ENCODE measurements around the gene SLC35B3.
"Not testable (repeated sequence)": the region's sequence is repeated elsewhere in the genome, so short reads cannot be mapped to it uniquely, and the experiment has no call there.

The SLC35B3 gene

DNA sequence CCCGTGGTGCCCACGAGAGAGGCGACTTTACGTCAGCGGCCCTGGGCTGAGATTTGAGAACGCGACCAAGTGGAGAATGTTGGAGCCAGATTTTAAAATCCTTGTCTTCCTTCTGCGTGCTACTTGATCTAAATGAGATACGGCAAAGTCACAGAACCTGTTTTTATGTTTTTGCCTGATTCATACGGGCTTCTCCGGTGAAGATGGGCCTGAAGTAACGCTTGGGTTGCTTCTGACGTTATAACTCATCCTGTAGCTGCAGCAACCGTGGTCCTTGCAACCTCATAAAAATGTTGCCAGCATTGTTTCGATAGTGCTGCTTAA lies 462 bp upstream of the SLC35B3 start:
- DNase-seq (ENCODE audit: insufficient read length, low spot score) (no peak), FAIRE-seq (no peak)
- TF ChIP-seq, protein P1, sequence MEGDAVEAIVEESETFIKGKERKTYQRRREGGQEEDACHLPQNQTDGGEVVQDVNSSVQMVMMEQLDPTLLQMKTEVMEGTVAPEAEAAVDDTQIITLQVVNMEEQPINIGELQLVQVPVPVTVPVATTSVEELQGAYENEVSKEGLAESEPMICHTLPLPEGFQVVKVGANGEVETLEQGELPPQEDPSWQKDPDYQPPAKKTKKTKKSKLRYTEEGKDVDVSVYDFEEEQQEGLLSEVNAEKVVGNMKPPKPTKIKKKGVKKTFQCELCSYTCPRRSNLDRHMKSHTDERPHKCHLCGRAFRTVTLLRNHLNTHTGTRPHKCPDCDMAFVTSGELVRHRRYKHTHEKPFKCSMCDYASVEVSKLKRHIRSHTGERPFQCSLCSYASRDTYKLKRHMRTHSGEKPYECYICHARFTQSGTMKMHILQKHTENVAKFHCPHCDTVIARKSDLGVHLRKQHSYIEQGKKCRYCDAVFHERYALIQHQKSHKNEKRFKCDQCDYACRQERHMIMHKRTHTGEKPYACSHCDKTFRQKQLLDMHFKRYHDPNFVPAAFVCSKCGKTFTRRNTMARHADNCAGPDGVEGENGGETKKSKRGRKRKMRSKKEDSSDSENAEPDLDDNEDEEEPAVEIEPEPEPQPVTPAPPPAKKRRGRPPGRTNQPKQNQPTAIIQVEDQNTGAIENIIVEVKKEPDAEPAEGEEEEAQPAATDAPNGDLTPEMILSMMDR (IDR thresholded peaks at IDR 0.05; ENCODE audit: insufficient read depth, missing control alignments): no peak

DNA sequence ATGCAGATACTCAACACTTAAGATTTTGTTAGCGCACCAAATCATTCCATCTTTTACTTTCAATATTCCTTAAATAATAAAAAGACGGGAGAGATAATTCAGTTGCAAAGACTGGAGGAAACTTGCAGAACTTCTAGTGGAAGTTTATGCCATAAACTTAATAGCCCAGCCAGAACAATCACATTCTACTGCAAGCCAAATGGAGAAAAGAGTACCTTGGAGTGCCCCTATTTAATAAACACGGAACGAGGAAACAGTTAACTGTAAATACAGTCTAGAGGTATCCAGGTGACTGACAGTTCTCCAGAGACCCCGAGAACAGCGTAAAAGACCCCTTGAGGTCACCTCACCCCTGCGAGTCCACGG lies 635 bp downstream of the SLC35B3 start:
- DNase-seq (ENCODE audit: insufficient read length, low spot score): no peak
- FAIRE-seq: no peak
- TF ChIP-seq, protein P1 (IDR thresholded peaks at IDR 0.05; ENCODE audit: insufficient read depth, missing control alignments): no peak

DNA sequence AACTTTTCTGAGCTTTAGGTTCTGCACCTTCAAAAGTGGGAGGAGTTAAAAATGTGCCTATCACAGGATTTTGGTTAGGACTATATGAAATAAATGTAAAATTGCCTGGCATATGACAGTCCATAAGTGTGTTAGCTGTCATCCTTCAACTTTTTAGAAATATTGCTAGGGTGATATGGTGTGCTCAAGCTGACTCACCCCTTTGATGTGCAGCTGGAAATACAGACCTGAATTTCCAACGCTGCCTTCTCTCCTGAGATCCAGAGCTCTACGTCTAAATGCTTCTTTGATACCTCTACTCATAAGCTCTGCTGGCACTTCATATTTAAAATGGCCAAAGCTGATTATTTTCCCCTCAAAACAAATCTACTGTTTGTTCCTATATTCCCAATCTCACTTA lies 2.7 kb downstream of the SLC35B3 start:
- no peak for FAIRE-seq

DNA sequence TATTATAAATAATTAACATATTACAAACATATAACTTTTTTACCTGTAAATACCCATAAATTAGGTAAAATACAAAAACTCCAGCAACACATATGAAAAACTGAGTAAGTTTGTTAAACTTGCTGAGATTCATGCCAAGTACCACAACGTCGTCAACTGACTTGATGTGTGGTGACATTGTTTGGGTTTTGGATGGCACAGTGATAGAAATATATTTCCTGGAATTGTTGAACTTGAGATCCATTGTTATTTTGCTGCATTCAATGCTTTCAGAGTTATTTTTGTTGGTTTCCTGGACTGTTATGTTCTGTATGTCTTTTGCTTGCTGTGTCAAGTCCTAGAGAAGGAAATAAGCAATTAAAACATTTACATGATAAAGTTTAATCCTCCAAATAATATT lies 5.5 kb downstream of the SLC35B3 start:
- TF ChIP-seq, protein P1 (IDR thresholded peaks at IDR 0.05; ENCODE audit: insufficient read depth, missing control alignments): no peak
- DNase-seq (ENCODE audit: insufficient read length, low spot score): no peak
- FAIRE-seq: no peak

More for the DNA sequence above, 2.7 kb downstream of the SLC35B3 start:
- TF ChIP-seq, protein P1 (IDR thresholded peaks at IDR 0.05; ENCODE audit: insufficient read depth, missing control alignments): no peak
- no peak for DNase-seq (ENCODE audit: insufficient read length, low spot score)

DNA sequence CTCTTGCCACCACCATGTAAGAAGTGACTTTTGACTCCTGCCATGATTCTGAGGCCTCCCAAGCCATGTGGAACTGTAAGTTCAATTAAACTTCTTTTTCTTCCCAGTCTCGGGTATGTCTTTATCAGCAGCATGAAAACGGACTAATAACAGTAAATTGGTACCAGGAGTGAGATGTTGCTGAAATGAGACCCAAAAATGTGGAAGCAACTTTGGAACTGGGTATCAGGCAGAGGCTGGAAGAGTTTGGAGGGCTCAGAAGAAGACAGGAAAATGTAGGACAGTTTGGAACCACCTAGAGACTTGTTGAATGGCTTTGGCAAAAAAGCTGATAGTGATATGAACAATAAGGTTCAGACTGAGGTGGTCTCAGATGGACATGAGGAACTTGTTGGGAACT lies 8.8 kb downstream of the SLC35B3 start:
- DNase-seq (ENCODE audit: insufficient read length, low spot score); FAIRE-seq: not testable (repeated sequence)

DNA sequence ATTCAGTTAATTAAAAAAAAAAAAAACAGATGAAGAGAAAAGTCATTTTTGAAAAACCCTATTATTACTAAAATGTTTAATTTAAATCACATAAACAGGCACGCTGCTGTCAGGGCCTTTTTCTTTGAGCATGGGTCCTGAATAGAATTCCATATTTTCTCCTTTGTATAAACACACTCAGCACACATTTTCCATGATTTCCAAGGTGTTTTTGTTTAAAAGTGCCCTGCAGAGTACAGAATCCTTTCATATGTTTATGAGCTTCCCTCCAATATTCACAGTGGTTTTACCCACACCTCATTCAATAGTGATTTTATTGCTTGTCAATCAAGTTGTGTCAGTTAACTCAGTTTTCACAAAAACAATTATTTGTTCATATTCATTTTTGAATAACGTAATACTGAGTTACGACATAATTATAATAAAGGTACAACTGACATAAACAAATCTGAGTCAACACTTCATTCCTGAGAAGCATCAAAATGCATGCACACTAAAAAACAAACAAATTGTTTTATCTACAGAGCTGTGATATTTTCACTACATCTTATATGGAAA lies 15.2 kb downstream of the SLC35B3 start:
- DNase-seq (ENCODE audit: insufficient read length, low spot score) (no peak), FAIRE-seq (no peak)
- TF ChIP-seq, protein P1 (IDR thresholded peaks at IDR 0.05; ENCODE audit: insufficient read depth, missing control alignments): no peak

DNA sequence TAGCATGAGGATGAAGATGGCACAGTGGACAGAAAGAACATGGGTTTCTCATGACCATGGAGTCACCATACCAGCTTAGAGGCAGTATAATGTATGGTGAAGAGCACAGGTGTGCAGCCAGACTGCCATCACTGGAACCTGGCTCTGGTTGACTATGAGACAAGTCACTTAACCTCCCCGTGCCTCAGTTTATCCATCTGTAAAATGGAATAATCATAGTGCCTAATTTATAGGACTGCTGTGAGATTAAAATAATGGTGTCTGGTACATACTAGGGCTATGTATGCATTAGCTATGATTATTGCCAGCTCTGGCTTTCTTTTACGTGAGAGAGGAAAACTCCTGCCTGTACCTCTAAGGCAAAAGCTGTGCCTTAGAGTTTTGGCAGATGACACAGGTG lies 19.4 kb downstream of the SLC35B3 start:
- DNase-seq (ENCODE audit: insufficient read length, low spot score) (no peak), FAIRE-seq (no peak)
- TF ChIP-seq, protein P1 (IDR thresholded peaks at IDR 0.05; ENCODE audit: insufficient read depth, missing control alignments): no peak

DNA sequence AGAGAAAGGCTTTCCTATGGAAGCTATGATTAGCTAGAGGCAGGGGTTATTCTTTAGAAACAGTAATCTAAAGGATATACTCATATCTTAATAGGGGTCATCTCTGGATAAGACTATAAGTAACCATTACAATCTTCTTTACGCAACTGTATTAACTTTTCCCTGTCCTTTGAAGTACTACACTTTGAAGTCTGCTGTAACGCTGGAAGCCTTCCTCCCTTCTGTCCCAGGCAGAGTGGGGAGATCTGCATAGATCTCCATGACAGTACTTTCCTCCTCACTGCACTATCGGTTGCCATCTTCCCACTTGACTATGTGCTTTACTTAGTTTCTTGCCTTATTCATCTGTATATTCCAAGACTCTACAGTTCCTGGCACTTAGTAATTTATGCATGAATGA lies 20.1 kb downstream of the SLC35B3 start:
- FAIRE-seq (no peak), DNase-seq (ENCODE audit: insufficient read length, low spot score) (no peak)
- TF ChIP-seq, protein P1 (IDR thresholded peaks at IDR 0.05; ENCODE audit: insufficient read depth, missing control alignments): no peak
